Parathyroid adenoma (tissue), 2 donors: ENCODE results near the gene FOSL2.

ENCODE experiments used
- H2AFZ ChIP-seq: fragments of 300-600 bp; sonication (generic); one replicate; pipeline ENCODE4 v1.7.0; 2017; ENCODE audit warnings: antibody characterized with exemption, mild to moderate bottlenecking
- H3K27ac ChIP-seq: fragments of 300-600 bp; sonication (generic); one replicate; pipeline ENCODE4 v1.7.0; 2017
- H3K27me3 ChIP-seq: fragments of 300-600 bp; sonication (generic); one replicate; pipeline ENCODE4 v1.7.0; 2017; ENCODE audit warnings: low read length; ENCODE audit not compliant: control insufficient read depth, insufficient read depth
- H3K36me3 ChIP-seq: fragments of 300-600 bp; sonication (generic); one replicate; pipeline ENCODE4 v1.7.0; 2017; ENCODE audit warnings: low read length; ENCODE audit not compliant: control insufficient read depth, insufficient read depth
- H3K4me1 ChIP-seq: fragments of 300-600 bp; sonication (generic); one replicate; pipeline ENCODE4 v1.7.0; 2017; ENCODE audit warnings: control low read depth
- H3K4me2 ChIP-seq: fragments of 300-600 bp; sonication (generic); one replicate; pipeline ENCODE4 v1.7.0; 2017; ENCODE audit warnings: low read length
- H3K4me3 ChIP-seq: fragments of 300-600 bp; sonication (generic); one replicate; pipeline ENCODE4 v1.7.0; 2017; ENCODE audit warnings: low read depth, low read length
- H3K79me2 ChIP-seq: fragments of 300-600 bp; sonication (generic); one replicate; pipeline ENCODE4 v1.7.0; 2017; ENCODE audit warnings: control low read depth
- H3K9ac ChIP-seq: fragments of 300-600 bp; sonication (generic); one replicate; pipeline ENCODE4 v1.7.0; 2017; ENCODE audit warnings: mild to moderate bottlenecking
- H3K9me3 ChIP-seq: fragments of 300-600 bp; sonication (generic); one replicate; pipeline ENCODE4 v1.7.0; 2017; ENCODE audit warnings: low read length; ENCODE audit not compliant: control insufficient read depth
- CTCF ChIP-seq: fragments of 300-600 bp; sonication (generic); IDR thresholded peaks from one replicate; pipeline ENCODE4 v1.7.0; 2017; ENCODE audit warnings: antibody characterized with exemption, mild to moderate bottlenecking
- donor health status: primary hyperparathyroidism.

Gene FOSL2

GRCh38 chr2:28434600-28434989 lies 41.9 kb downstream of the FOSL2 start:
- Histone ChIP-seq H3K36me3 (no peaks in the 10 kb centered on the region), H3K79me2 (no peaks in the 10 kb centered on the region), H3K4me3 (no peak overlapping the region), H2AFZ (no peak overlapping the region), H3K27ac (no peak overlapping the region), H3K9ac (no peak overlapping the region), H3K27me3 (no peaks in the 10 kb centered on the region), H3K4me2 (no peak overlapping the region), H3K9me3 (no peaks in the 10 kb centered on the region), H3K4me1 (no peaks in the 10 kb centered on the region)
- no peak for TF ChIP-seq CTCF

- H2AFZ ChIP-seq, result no peak overlapping the region
- no peak overlapping the region for H3K4me3 ChIP-seq
- H3K4me1 ChIP-seq, result no peaks in the 10 kb centered on the region
- H3K9me3 ChIP-seq, result no peaks in the 10 kb centered on the region
- H3K36me3 ChIP-seq, result no peaks in the 10 kb centered on the region
- no peak overlapping the region for H3K4me2 ChIP-seq
- H3K27me3 ChIP-seq, result no peaks in the 10 kb centered on the region
- TF ChIP-seq CTCF, result no peak
- no peaks in the 10 kb centered on the region for H3K79me2 ChIP-seq
- H3K27ac ChIP-seq, result no peak overlapping the region
- H3K9ac ChIP-seq, result no peak overlapping the region
These were observed 42.6 kb downstream of the FOSL2 start for GRCh38 chr2:28435241-28435640.

GRCh38 chr2:28435814-28436351 lies 43.2 kb downstream of the FOSL2 start:
- Histone ChIP-seq H3K27ac (no peak overlapping the region), H3K4me3 (no peak overlapping the region)

GRCh38 chr2:28436525-28437051 lies 43.9 kb downstream of the FOSL2 start:
- Histone ChIP-seq H3K4me3 (no peak overlapping the region), H3K9ac (no peak overlapping the region), H3K27ac (no peak overlapping the region)

More at GRCh38 chr2:28435814-28436351, 43.2 kb downstream of the FOSL2 start:
- H2AFZ ChIP-seq, result no peak overlapping the region
- H3K79me2 ChIP-seq, result no peaks in the 10 kb centered on the region
- H3K27me3 ChIP-seq, result no peaks in the 10 kb centered on the region
- H3K4me1 ChIP-seq, result no peaks in the 10 kb centered on the region
- no peaks in the 10 kb centered on the region for H3K9me3 ChIP-seq
- H3K36me3 ChIP-seq, result no peaks in the 10 kb centered on the region
- H3K4me2 ChIP-seq, result no peak overlapping the region
- H3K9ac ChIP-seq, result no peak overlapping the region
- TF ChIP-seq CTCF, result no peak

More at GRCh38 chr2:28436525-28437051, 43.9 kb downstream of the FOSL2 start:
- Histone ChIP-seq H3K27me3 (no peaks in the 10 kb centered on the region), H3K4me2 (no peak overlapping the region), H3K79me2 (no peaks in the 10 kb centered on the region), H3K4me1 (no peaks in the 10 kb centered on the region), H2AFZ (no peak overlapping the region), H3K9me3 (no peaks in the 10 kb centered on the region), H3K36me3 (no peaks in the 10 kb centered on the region)
- no peak for TF ChIP-seq CTCF
